Smooth muscle cell of the pulmonary artery (primary cell): Measurements from ENCODE around the gene COLGALT1. TPM values are rescaled to one million over a fixed set of nuclear protein-coding genes. Genes with fewer than 3 reads are reported as not detected.

Experiments
- total RNA-seq: library from RNA; depleted of rRNA; stranded (reverse); fragments of >200 nt; gene quantifications from 2 replicates; pipeline ENCODE4 v1.2.3, GENCODE V29; 2014

The COLGALT1 gene
- total RNA-seq: 123 and 160 TPM in 2 replicates

DNA sequence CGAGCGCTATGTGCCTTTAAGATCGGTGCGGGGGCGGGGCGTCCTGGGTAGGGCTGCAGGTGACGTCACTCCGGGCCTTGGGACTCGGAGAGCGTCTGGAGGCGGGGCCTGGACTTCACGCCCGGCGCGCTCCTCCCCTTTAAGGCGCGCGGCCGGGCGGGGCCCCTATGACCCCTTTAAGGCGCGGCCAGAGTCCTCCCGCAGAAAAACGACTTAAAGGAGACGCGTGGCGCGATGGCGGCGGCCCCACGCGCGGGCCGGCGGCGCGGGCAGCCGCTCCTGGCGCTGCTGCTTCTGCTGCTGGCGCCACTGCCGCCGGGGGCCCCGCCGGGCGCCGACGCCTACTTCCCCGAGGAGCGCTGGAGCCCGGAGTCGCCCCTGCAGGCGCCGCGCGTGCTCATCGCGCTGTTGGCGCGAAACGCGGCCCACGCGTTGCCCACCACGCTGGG is at the start of gene COLGALT1:
Gene COLGALT1, plus strand, starts transcription at position 170 of the 449 bp plus-strand sequence. Its CDS starts 65 bp downstream, at position 235.

Other genes with a start within 250 kb of the COLGALT1 start
- 31.6 and 31.7 TPM in 2 replicates for gene MRPL34, start 249.8 kb upstream of the COLGALT1 start, total RNA-seq
- 29.8 and 36.2 TPM in 2 replicates for gene DDA1, start 246.1 kb upstream of the COLGALT1 start, total RNA-seq
- 7.8 and 8.8 TPM in 2 replicates for gene ANO8, start 220.8 kb upstream of the COLGALT1 start, total RNA-seq
- 12.6 and 19.0 TPM in 2 replicates for gene GTPBP3, start 218.1 kb upstream of the COLGALT1 start, total RNA-seq
- gene PLVAP, start 178.3 kb upstream of the COLGALT1 start, total RNA-seq: 0.20 and 0.33 TPM in 2 replicates
- gene CCDC194, start 161.5 kb upstream of the COLGALT1 start, total RNA-seq: 0.26 TPM in 1 of 2 replicates, not detected in the other
- 7.3 and 63.1 TPM in 2 replicates for gene BST2, start 150.0 kb upstream of the COLGALT1 start, total RNA-seq
- 30.5 and 36.6 TPM in 2 replicates for gene MVB12A, start 135.6 kb upstream of the COLGALT1 start, total RNA-seq
- gene TMEM221, start 107.0 kb upstream of the COLGALT1 start, total RNA-seq: 0.20 and 0.23 TPM in 2 replicates
- not detected in 2 replicates for gene NXNL1, start 94.7 kb upstream of the COLGALT1 start, total RNA-seq
- 36.1 and 44.5 TPM in 2 replicates for gene SLC27A1, start 85.1 kb upstream of the COLGALT1 start, total RNA-seq
- 48.4 and 65.4 TPM in 2 replicates for gene PGLS, start 44.0 kb upstream of the COLGALT1 start, total RNA-seq
- 5.4 and 6.5 TPM in 2 replicates for gene UNC13A, start 132.7 kb downstream of the COLGALT1 start, total RNA-seq
- 56.9 and 69.9 TPM in 2 replicates for gene MAP1S, start 163.8 kb downstream of the COLGALT1 start, total RNA-seq
- gene FCHO1, start 195.8 kb downstream of the COLGALT1 start, total RNA-seq: 0.17 and 0.65 TPM in 2 replicates
- gene B3GNT3, start 239.5 kb downstream of the COLGALT1 start, total RNA-seq: not detected in 2 replicates